IgD-negative memory B cell (primary cell): ENCODE data around the gene ZSWIM5. TPM values are rescaled to one million over a fixed set of nuclear protein-coding genes. Genes with fewer than 3 reads are reported as not detected.
"Not testable (repeated sequence)": the region's sequence is repeated elsewhere in the genome, so short reads cannot be mapped to it uniquely, and the experiment has no call there.

ENCODE experiments used
- H3K27ac Mint-ChIP-seq, 3 donors: one replicate each; pipeline ENCODE4 v1.8.0; 2020 to 2022; ENCODE audit warnings: mild to moderate bottlenecking in 3 of 3, mixed read lengths in 3 of 3, moderate library complexity in 1 of 3
- H3K27me3 Mint-ChIP-seq: one replicate; pipeline ENCODE4 v1.8.0; 2021; ENCODE audit warnings: mixed read lengths
- H3K36me3 Mint-ChIP-seq: one replicate; pipeline ENCODE4 v1.8.0; 2020; ENCODE audit warnings: mild to moderate bottlenecking, mixed read lengths
- H3K4me1 Mint-ChIP-seq, 3 donors: one replicate each; pipeline ENCODE4 v1.8.0; 2020 to 2022; ENCODE audit warnings: mixed read lengths in 3 of 3, mild to moderate bottlenecking in 1 of 3
- H3K4me3 Mint-ChIP-seq, 4 donors: one replicate each; pipeline ENCODE4 v1.8.0; 2020 to 2022; ENCODE audit warnings: mild to moderate bottlenecking in 4 of 4, mixed read lengths in 4 of 4, moderate library complexity in 3 of 4
- H3K9me3 Mint-ChIP-seq, 3 donors: one replicate each; pipeline ENCODE4 v1.8.0; 2020 to 2021; ENCODE audit warnings: mixed read lengths in 3 of 3, mild to moderate bottlenecking in 1 of 3
- polyA plus RNA-seq: library from polyadenylated mRNA; unstranded; fragments of 300-500 nt; fragmentation: Illumina TruSeq; gene quantifications from one replicate; pipeline ENCODE4 v1.2.3, GENCODE V29; 2021

ZSWIM5 gene
- polyA plus RNA-seq, 1 donor from 2014 or later, result 0.14 TPM

DNA sequence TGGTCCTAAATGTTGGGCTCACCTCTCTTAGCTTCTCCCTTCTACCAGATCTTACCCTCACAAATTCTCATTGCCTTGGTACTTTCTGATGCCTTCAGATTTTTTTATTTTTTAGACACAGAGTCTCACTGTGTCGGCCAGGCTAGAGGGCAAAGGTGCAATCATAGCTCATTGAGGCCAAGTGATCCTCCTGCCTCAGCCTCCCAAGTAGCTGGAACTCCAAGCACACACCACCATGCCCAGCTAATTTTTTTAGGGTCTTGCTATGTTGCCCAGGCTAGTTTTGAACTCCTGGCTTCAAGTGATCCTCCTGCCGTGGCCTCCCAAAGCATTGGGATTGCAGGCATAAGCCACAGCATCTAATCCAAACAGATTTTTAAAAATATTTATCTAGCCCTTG, 69.4 kb downstream of the ZSWIM5 start:
- peaks cover 7% of the 10 kb centered on the region for H3K27me3 Mint-ChIP-seq
- no peak overlapping the region for H3K27ac Mint-ChIP-seq
- H3K4me1 Mint-ChIP-seq, result peaks cover 0 to 1% (median 0%) of the 10 kb centered on the region in 3 donors
- H3K4me3 Mint-ChIP-seq, result no peak overlapping the region
- H3K9me3 Mint-ChIP-seq, result no peaks in the 10 kb centered on the region
- H3K36me3 Mint-ChIP-seq, result no peaks in the 10 kb centered on the region

GRCh38 chr1:45135316-45135715, 71.1 kb downstream of the ZSWIM5 start:
- Mint-ChIP-seq H3K36me3 (no peaks in the 10 kb centered on the region), H3K27me3 (peaks cover 3% of the 10 kb centered on the region), H3K4me1 (peaks cover 0 to 1% (median 0%) of the 10 kb centered on the region in 3 donors), H3K9me3 (no peaks in the 10 kb centered on the region), H3K27ac (no peak overlapping the region), H3K4me3 (no peak overlapping the region)

GRCh38 chr1:45134461-45134873, 71.9 kb downstream of the ZSWIM5 start:
- H3K27me3 Mint-ChIP-seq, result peaks cover 1% of the 10 kb centered on the region
- H3K36me3 Mint-ChIP-seq, result no peaks in the 10 kb centered on the region
- no peak overlapping the region for H3K27ac Mint-ChIP-seq
- peaks cover 0 to 1% (median 0%) of the 10 kb centered on the region in 3 donors for H3K4me1 Mint-ChIP-seq
- no peak overlapping the region for H3K4me3 Mint-ChIP-seq
- H3K9me3 Mint-ChIP-seq, result no peaks in the 10 kb centered on the region

DNA sequence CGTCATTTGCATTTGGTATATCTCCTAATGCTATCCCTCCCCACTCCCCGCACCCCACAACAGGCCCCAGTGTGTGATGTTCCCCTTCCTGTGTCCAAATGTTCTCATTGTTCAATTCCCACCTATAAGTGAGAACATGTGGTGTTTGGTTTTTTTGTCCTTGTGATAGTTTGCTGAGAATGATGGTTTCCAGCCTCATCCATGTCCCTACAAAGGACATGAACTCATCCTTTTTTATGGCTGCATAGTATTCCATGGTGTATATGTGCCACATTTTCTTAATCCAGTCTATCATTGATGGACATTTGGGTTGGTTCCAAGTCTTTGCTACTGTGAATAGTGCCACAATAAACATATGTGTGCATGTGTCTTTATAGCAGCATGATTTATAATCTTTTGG, 73.7 kb downstream of the ZSWIM5 start:
- not testable (repeated sequence) for H3K27ac Mint-ChIP-seq, H3K27me3 Mint-ChIP-seq, H3K4me1 Mint-ChIP-seq, H3K36me3 Mint-ChIP-seq, H3K9me3 Mint-ChIP-seq, H3K4me3 Mint-ChIP-seq

DNA sequence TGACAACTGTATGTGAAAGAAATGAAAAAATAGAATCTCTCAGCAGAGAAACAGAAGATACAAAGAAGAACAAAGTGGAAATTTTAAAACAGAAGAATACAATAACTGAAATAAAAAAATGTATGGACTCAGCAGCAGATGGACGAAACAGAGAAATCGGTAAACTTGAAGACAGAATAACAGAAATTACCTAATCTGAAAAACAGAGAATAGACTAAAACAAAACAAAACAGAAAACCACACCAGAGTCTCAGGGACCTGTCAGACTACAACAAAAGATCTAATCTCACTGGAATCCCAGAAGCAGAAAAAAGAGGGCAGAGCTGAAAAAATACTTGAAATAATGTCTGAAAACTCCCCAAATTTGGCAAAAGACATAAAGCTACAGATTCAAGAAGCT, 83.0 kb downstream of the ZSWIM5 start:
- Mint-ChIP-seq H3K36me3 (no peaks in the 10 kb centered on the region), H3K9me3 (no peaks in the 10 kb centered on the region), H3K4me3 (no peak overlapping the region), H3K27ac (no peak overlapping the region), H3K4me1 (peaks cover 0 to 2% (median 0%) of the 10 kb centered on the region in 3 donors), H3K27me3 (peaks cover 5% of the 10 kb centered on the region)

- H3K9me3 Mint-ChIP-seq, result no peaks in the 10 kb centered on the region
- peaks cover 0 to 2% (median 0%) of the 10 kb centered on the region in 3 donors for H3K4me1 Mint-ChIP-seq
- no peaks in the 10 kb centered on the region for H3K36me3 Mint-ChIP-seq
- H3K27me3 Mint-ChIP-seq, result peaks cover 5% of the 10 kb centered on the region
- H3K27ac Mint-ChIP-seq, result no peak overlapping the region
- no peak overlapping the region for H3K4me3 Mint-ChIP-seq
These were observed 83.7 kb downstream of the ZSWIM5 start for GRCh38 chr1:45122724-45123123.

- Mint-ChIP-seq H3K9me3 (no peaks in the 10 kb centered on the region), H3K27me3 (peaks cover 10% of the 10 kb centered on the region), H3K27ac (peak overlapping the region in 1 of 3 donors; percentile 4), H3K36me3 (no peaks in the 10 kb centered on the region), H3K4me1 (peaks cover 2 to 12% (median 5%) of the 10 kb centered on the region in 3 donors), H3K4me3 (no peak overlapping the region)
These were observed 88.6 kb downstream of the ZSWIM5 start for GRCh38 chr1:45117766-45118165.

DNA sequence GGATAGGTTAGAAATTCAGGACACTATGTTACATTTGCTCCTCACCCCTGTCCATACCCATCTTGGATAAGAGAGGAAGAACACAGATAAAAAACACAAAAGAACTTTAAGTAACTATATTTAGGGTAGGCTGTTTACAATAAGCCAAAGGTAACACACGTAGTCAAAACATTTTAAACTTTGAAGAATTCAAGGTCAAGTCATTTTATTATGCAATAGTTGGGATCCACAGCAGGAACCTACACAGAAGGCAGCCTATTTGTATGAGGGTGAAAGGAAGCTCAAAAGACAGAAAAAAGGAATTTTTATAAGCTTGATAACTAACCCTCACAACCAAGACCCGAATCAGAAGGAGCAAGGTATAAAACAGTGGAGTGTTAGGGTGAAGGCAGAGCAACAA, 89.6 kb downstream of the ZSWIM5 start:
- Mint-ChIP-seq H3K27me3 (peaks cover 9% of the 10 kb centered on the region), H3K36me3 (no peaks in the 10 kb centered on the region), H3K27ac (no peak overlapping the region), H3K4me1 (peaks cover 2 to 12% (median 5%) of the 10 kb centered on the region in 3 donors), H3K4me3 (no peak overlapping the region), H3K9me3 (peaks cover 0 to 4% (median 0%) of the 10 kb centered on the region in 3 donors)

DNA sequence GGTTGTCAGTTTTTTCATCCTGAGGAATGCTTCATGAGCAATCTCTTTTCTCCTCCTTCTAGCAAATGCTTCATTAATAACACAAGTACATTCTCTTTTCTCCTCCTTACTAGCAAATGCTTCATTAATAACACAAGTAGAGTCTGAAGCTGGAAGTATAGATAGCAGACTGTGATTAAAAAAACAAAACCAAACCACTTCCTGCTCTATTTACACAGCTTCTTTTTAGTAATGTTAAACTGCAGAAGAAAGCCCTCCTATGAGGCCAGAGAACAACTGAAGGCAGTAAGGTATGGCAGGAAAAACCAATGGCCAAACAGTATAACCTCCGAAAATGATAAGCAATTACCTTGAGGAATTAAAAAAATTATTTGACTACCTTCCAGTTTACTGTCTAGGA, 90.1 kb downstream of the ZSWIM5 start:
- Mint-ChIP-seq H3K27me3 (peaks cover 9% of the 10 kb centered on the region), H3K36me3 (no peaks in the 10 kb centered on the region), H3K9me3 (peaks cover 0 to 7% (median 2%) of the 10 kb centered on the region in 3 donors), H3K4me3 (peak overlapping the region in 1 of 4 donors; percentile 4), H3K4me1 (peaks cover 2 to 12% (median 5%) of the 10 kb centered on the region in 3 donors), H3K27ac (no peak overlapping the region)

DNA sequence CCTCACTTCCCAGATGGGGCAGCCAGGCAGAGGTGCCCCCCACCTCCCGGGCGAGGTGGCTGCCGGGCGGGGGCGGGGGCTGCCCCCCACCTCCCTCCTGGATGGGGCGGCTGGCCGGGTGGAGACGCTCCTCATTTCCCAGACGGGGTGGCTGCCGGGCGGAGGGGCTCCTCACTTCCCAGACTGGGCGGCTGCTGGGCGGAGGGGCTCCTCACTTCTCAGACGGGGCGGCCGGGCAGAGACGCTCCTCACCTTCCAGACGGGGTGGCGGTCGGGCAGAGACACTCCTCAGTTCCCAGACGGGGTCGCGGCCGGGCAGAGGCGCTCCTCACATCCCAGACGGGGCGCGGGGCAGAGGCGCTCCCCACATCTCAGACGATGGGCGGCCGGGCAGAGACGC, 91.2 kb downstream of the ZSWIM5 start:
- not testable (repeated sequence) for H3K27ac Mint-ChIP-seq, H3K36me3 Mint-ChIP-seq, H3K4me3 Mint-ChIP-seq, H3K27me3 Mint-ChIP-seq, H3K9me3 Mint-ChIP-seq
- H3K4me1 Mint-ChIP-seq, result peaks cover 2 to 12% (median 5%) of the 10 kb centered on the region in 3 donors

DNA sequence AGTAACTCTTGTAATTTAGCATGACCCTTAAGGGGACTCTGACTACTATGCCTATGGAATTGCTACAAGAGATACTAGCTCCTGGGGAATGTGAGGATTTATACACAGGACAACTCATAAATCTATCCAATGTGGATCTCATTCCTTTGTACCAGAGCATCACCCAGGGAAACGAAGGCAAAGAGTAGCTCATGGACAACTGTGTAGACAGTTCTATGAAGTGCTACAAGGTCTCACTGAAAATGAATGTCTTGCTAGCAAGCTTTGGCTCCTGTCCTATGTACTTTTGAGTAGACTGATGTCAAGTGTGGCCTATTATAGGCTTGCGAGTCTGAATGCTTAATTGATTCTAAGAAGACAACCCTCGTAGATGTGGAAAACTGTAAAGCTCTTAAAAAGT, 93.7 kb downstream of the ZSWIM5 start:
- peaks cover 2% of the 10 kb centered on the region for H3K36me3 Mint-ChIP-seq
- H3K9me3 Mint-ChIP-seq, result peaks cover 2 to 7% (median 2%) of the 10 kb centered on the region in 3 donors
- peaks cover 5% of the 10 kb centered on the region for H3K27me3 Mint-ChIP-seq
- H3K27ac Mint-ChIP-seq, result no peak overlapping the region
- H3K4me3 Mint-ChIP-seq, result no peak overlapping the region
- H3K4me1 Mint-ChIP-seq, result peaks cover 0 to 12% (median 5%) of the 10 kb centered on the region in 3 donors

DNA sequence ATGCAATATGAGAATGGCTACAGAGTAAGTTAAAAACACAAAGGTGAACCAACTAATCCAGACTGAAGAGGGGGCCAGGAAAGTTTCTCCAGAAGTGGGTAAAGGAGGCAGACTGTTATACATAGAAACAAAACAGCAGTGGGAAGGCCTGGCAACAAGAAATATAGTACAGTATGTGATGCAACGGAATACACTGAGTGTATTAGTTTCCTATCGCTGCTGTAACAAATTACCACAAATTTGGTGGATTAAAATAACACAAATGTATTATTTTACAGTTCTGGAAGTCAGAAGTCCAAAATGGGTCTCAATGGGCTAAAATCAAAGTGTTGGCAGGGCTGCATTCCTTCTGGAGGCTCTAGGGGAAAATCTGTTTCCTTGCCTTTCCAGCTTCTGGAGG, 95.2 kb downstream of the ZSWIM5 start:
- H3K27me3 Mint-ChIP-seq, result peaks cover under 1% of the 10 kb centered on the region
- peaks cover 2% of the 10 kb centered on the region for H3K36me3 Mint-ChIP-seq

GRCh38 chr1:45107782-45108181, 98.6 kb downstream of the ZSWIM5 start:
- H3K4me3 Mint-ChIP-seq, result no peak overlapping the region
- H3K27ac Mint-ChIP-seq, result no peak overlapping the region
- H3K9me3 Mint-ChIP-seq, result peaks cover 2 to 7% (median 2%) of the 10 kb centered on the region in 3 donors
- peaks cover 2% of the 10 kb centered on the region for H3K36me3 Mint-ChIP-seq
- H3K4me1 Mint-ChIP-seq, result peaks cover 0 to 2% (median 0%) of the 10 kb centered on the region in 3 donors
- H3K27me3 Mint-ChIP-seq, result no peaks in the 10 kb centered on the region

More for the DNA sequence above, 95.2 kb downstream of the ZSWIM5 start:
- H3K4me1 Mint-ChIP-seq, result peaks cover 0 to 6% (median 1%) of the 10 kb centered on the region in 3 donors
- no peak overlapping the region for H3K4me3 Mint-ChIP-seq
- H3K27ac Mint-ChIP-seq, result no peak overlapping the region
- H3K9me3 Mint-ChIP-seq, result peaks cover 2 to 7% (median 2%) of the 10 kb centered on the region in 3 donors

GRCh38 chr1:45106864-45107263, 99.5 kb downstream of the ZSWIM5 start:
- H3K4me1 Mint-ChIP-seq, H3K27ac Mint-ChIP-seq, H3K27me3 Mint-ChIP-seq, H3K36me3 Mint-ChIP-seq, H3K4me3 Mint-ChIP-seq, H3K9me3 Mint-ChIP-seq: not testable (repeated sequence)

- not testable (repeated sequence) for H3K36me3 Mint-ChIP-seq, H3K27me3 Mint-ChIP-seq, H3K9me3 Mint-ChIP-seq, H3K4me3 Mint-ChIP-seq, H3K27ac Mint-ChIP-seq, H3K4me1 Mint-ChIP-seq
These were observed 100.3 kb downstream of the ZSWIM5 start for GRCh38 chr1:45106156-45106545.

GRCh38 chr1:45105486-45106155, 100.8 kb downstream of the ZSWIM5 start:
- H3K9me3 Mint-ChIP-seq, H3K27ac Mint-ChIP-seq, H3K27me3 Mint-ChIP-seq, H3K4me1 Mint-ChIP-seq, H3K36me3 Mint-ChIP-seq, H3K4me3 Mint-ChIP-seq: not testable (repeated sequence)
